PFSK-1 (cell line): ENCODE measurements around the gene FBN3.

Source experiments
- POLR2AphosphoS5 ChIP-seq: IDR thresholded peaks from 2 replicates; pipeline ENCODE4 v1.6.1; 2012; ENCODE audit warnings: low read depth, mild to moderate bottlenecking, control low read depth, low read length, moderate library complexity
- TAF1 ChIP-seq: IDR thresholded peaks from 2 replicates; pipeline ENCODE4 v1.6.1; 2012; ENCODE audit warnings: low read length, control low read depth, borderline replicate concordance; ENCODE audit not compliant: insufficient read depth

- TF ChIP-seq POLR2AphosphoS5, result no peak
- no peak for TF ChIP-seq TAF1
Observed at GRCh38 chr19:8046569-8047165, 102.7 kb downstream of the FBN3 start.
